VCaP (cell line): ENCODE results near the gene SERPINB7.

ENCODE experiments used
- H3K27ac ChIP-seq: fragments of 450-650 bp; 2 replicates; pipeline ENCODE4 v1.5.1; 2017
- CTCF ChIP-seq: fragments of 450-650 bp; conservative IDR thresholded peaks from 2 replicates; pipeline ENCODE4 v1.5.1; 2017; ENCODE audit warnings: mild to moderate bottlenecking, moderate library complexity

Gene SERPINB7

DNA sequence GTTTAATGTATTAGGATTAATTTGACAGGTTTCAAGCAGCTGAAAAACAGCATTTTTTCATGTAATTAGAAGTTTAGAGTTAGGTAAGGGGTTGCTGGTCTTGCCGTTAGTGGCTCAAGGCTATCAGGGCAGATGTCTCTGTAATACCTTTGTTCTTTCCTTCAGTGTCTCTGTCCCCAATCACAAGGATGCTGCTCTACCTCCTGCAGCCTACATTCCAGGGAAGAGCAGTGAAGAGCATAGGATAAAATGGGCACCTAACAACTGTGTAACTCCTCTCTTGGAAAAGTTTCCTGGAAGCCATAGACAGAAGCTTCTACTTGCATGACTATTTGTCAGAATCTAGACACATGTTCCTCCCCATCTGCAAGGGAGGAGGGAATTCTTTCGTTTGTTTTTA is 9.4 kb upstream of the SERPINB7 start:
- no peak overlapping the region for H3K27ac ChIP-seq
- no peak for TF ChIP-seq CTCF

- no peak for TF ChIP-seq CTCF
- no peak overlapping the region for H3K27ac ChIP-seq
These were observed 1.7 kb upstream of the SERPINB7 start for GRCh38 chr18:63773551-63773950.

GRCh38 chr18:63774511-63774910 is 707 bp upstream of the SERPINB7 start:
- TF ChIP-seq CTCF = no peak
- H3K27ac ChIP-seq = no peak overlapping the region

DNA sequence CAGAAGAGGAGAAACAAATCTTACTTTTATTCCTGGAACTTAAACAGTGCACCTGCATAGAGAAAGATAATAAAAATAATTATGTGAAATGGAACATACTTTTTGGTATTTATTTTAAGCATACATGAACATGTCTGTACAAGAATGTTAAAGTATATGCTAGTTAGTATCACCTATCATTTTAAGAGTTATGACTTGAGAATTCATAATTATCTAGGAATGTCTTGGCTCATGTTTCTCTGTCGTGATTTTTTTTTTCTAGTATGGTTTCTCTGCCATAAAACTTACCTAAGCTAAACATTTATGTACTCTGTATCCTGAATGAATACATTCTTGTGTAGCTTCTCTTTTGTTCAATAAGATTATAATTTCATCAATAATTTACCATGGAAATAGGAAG is 4.2 kb downstream of the SERPINB7 start:
- no peak overlapping the region for H3K27ac ChIP-seq

DNA sequence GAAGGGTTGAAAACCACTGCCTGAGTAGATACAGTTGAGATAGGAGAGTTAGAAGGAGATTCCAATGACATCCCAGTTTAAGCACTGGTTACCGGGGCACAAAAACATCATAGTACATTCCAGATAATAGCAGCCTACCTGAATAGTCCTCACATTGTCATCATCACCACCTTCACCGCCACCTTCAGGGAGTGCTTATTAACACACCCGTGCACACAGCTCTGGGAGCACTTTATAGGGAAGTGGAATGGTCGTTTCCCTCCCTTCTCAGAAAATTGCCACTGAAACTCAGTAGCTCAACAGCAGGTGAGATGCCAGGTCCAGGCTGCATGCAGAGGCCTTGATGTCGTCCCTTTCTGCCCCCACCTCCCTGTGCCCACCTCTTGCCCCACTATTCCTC is 8.2 kb downstream of the SERPINB7 start:
- H3K27ac ChIP-seq = no peak overlapping the region
- TF ChIP-seq CTCF = no peak

More for the DNA sequence above, 4.2 kb downstream of the SERPINB7 start:
- TF ChIP-seq CTCF = no peak

- H3K27ac ChIP-seq = no peak overlapping the region
- no peak for TF ChIP-seq CTCF
These were observed 9.7 kb downstream of the SERPINB7 start for GRCh38 chr18:63784787-63785452.

DNA sequence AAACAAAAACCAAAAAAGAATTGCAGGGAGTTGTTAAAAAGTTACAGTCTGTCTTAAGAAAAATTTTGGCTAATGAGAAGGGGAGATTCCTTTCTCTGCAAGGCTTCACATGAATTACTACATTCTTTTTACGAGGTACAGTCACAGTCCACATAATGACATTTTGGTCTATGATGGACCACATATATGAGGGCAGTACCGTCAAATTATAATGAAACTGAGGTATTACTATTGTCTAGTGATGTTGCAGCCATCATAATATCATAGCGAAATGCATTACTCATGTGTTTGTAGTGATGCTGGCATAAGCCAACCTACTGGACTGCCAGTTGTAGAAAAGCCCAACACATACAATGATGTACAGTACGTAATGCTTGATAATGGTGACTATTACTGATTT is 12.5 kb downstream of the SERPINB7 start:
- TF ChIP-seq CTCF = no peak
- no peak overlapping the region for H3K27ac ChIP-seq
